AG10803 (cell line): ENCODE results near the gene SOX4.

Experiments used
- DNase-seq: peaks from one replicate; pipeline ENCODE4 v3.0.0; 2010; ENCODE audit warnings: low read depth
- H3K4me3 ChIP-seq: 2 replicates; pipeline ENCODE4 v1.5.1; 2011; ENCODE audit warnings: mild to moderate bottlenecking, low read length, control low read depth
- TF ChIP-seq, protein P1 (sequence below): conservative IDR thresholded peaks from 2 replicates; pipeline ENCODE4 v1.5.1; 2011; ENCODE audit warnings: mild to moderate bottlenecking, low read length, control low read depth, inconsistent platforms

The SOX4 gene

DNA sequence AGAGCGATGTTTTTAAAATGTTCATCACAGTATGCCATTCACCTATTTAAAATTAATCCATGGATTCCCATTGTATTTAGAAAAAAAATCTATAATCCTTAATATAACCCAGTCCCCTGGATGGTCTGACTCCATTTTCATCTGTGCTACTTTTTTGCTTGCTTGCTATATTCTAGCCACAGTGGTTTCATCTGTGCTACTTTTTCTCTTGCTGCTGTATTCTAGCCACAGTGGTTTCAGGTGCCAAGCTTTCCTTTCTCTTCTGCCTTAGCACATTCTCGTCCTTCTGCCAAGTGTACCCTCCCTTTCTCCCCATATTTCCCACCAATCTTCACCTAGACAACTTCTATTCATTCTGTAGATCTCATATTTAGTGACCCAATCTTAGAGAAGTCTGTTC lies 33.3 kb upstream of the SOX4 start:
- no peak for DNase-seq

GRCh38 chr6:21565431-21565830 lies 28.1 kb upstream of the SOX4 start:
- TF ChIP-seq, protein P1, sequence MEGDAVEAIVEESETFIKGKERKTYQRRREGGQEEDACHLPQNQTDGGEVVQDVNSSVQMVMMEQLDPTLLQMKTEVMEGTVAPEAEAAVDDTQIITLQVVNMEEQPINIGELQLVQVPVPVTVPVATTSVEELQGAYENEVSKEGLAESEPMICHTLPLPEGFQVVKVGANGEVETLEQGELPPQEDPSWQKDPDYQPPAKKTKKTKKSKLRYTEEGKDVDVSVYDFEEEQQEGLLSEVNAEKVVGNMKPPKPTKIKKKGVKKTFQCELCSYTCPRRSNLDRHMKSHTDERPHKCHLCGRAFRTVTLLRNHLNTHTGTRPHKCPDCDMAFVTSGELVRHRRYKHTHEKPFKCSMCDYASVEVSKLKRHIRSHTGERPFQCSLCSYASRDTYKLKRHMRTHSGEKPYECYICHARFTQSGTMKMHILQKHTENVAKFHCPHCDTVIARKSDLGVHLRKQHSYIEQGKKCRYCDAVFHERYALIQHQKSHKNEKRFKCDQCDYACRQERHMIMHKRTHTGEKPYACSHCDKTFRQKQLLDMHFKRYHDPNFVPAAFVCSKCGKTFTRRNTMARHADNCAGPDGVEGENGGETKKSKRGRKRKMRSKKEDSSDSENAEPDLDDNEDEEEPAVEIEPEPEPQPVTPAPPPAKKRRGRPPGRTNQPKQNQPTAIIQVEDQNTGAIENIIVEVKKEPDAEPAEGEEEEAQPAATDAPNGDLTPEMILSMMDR: no peak

More for the DNA sequence above, 33.3 kb upstream of the SOX4 start:
- TF ChIP-seq, protein P1: no peak
- H3K4me3 ChIP-seq: no peak overlapping the region

GRCh38 chr6:21578523-21578922 lies 15.0 kb upstream of the SOX4 start:
- H3K4me3 ChIP-seq: no peak overlapping the region
- TF ChIP-seq, protein P1: no peak

More at GRCh38 chr6:21565431-21565830, 28.1 kb upstream of the SOX4 start:
- H3K4me3 ChIP-seq: no peak overlapping the region
- DNase-seq: no peak

GRCh38 chr6:21582651-21583050 lies 10.9 kb upstream of the SOX4 start:
- DNase-seq: no peak
- no peak overlapping the region for H3K4me3 ChIP-seq
- TF ChIP-seq, protein P1: no peak

More at GRCh38 chr6:21578523-21578922, 15.0 kb upstream of the SOX4 start:
- DNase-seq: no peak

- DNase-seq: no peak
- TF ChIP-seq, protein P1: no peak
- H3K4me3 ChIP-seq: no peak overlapping the region
Observed at GRCh38 chr6:21586300-21586699, 7.3 kb upstream of the SOX4 start.

GRCh38 chr6:21586740-21587178 lies 6.8 kb upstream of the SOX4 start:
- TF ChIP-seq, protein P1: no peak
- no peak for DNase-seq
- H3K4me3 ChIP-seq: peak overlapping the region; percentile 81

DNA sequence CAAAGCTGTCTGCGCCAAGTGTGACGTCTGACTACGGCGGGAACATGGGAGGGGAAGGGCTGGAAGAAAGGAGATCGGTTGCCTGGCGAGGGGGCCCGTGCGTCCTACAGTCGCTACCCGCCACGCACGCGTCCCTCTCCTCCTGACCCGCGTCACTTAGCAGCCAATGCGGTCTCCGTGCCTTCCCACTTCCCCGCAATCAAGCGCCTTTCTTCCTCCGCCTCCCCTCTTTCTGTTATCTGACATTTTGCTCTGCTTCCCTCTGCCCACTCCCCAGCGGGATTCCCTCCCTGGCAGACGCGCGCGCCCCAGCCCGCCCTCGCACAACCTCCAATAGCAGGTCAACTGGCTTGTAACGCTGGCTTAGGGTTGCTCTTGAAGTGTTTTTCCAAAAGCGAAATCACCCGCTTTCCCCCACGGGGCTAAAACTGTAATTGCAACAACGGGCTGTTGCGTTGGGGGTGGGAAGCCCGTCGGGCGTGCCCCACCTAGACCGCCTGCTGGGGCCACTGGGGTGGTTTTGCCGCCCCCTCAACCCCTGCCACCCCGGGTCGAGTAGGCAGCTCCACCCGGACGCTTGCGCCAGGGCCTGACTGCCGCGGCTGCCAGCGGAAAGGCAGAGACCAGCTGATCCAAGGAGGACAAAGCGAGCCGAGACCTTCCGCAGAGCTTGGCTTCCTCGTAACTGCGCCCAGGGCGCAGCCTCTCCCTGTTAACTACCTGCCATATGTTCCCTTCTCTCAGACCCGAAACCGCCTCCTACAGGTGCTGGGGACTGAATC lies 6.2 kb upstream of the SOX4 start:
- H3K4me3 ChIP-seq: peak overlapping the region; percentile 81
- DNase-seq: peak; percentile 53
- TF ChIP-seq, protein P1: peak; percentile 38
